Right lobe of liver (tissue), 4 donors: ENCODE results near the gene STK32B.

Experiments used
- CTCF ChIP-seq, 4 donors: fragments of 200-600 bp in 3 of 4; fragments of 450-650 bp in 1 of 4; IDR thresholded peaks; one replicate each; pipeline versions ENCODE4 v1.5.1 to v1.8.0; 2016 to 2022; ENCODE audit warnings: antibody characterized with exemption in 4 of 4, mild to moderate bottlenecking in 2 of 4
- POLR2A ChIP-seq: fragments of 450-650 bp; IDR thresholded peaks from one replicate; pipeline ENCODE4 v1.6.1; 2017; ENCODE audit warnings: antibody characterized with exemption, mild to moderate bottlenecking
- donor health status: DM: no; HTN: no; CAD: no.
- donor health status: DM: no; HTN: no; CAD: no.
- donor health status: DM: no; HTN: yes; CAD: no.

GRCh38 chr4:5461477-5461876, 410.2 kb downstream of the STK32B start:
- TF ChIP-seq CTCF (IDR thresholded peaks at IDR 0.05) (no peak), POLR2A (no peak)
